HG03520 (cell line): ENCODE results near the gene TMEM39A.
A peak's percentile ranks its signal among the peaks of the same experiment; 100 is the strongest.

Experiments used
- ATAC-seq: cut with Tn5 transposase; IDR thresholded peaks from one replicate; pipeline ENCODE4 v1.9.1; 2021; ENCODE audit warnings: mild to moderate bottlenecking, moderate library complexity; ENCODE audit not compliant: unreplicated experiment

The TMEM39A gene

GRCh38 chr3:119401503-119402440 is 61.6 kb downstream of the TMEM39A start:
- no peak for ATAC-seq

GRCh38 chr3:119401069-119401468 is 62.3 kb downstream of the TMEM39A start:
- ATAC-seq, result no peak

GRCh38 chr3:119400466-119400865 is 62.9 kb downstream of the TMEM39A start:
- no peak for ATAC-seq

- ATAC-seq, result no peak
These were observed 66.5 kb downstream of the TMEM39A start for GRCh38 chr3:119396870-119397269.

GRCh38 chr3:119395923-119396358 is 67.5 kb downstream of the TMEM39A start:
- ATAC-seq, result peak; percentile 57

- ATAC-seq, result no peak
These were observed 74.8 kb downstream of the TMEM39A start for GRCh38 chr3:119388577-119388976.

- no peak for ATAC-seq
These were observed 81.3 kb downstream of the TMEM39A start for GRCh38 chr3:119382134-119382533.

- no peak for ATAC-seq
These were observed 82.7 kb downstream of the TMEM39A start for GRCh38 chr3:119380697-119381096.
